Measurements from ENCODE around the gene KCP. TPM values are rescaled to one million over a fixed set of nuclear protein-coding genes. Genes with fewer than 3 reads are reported as not detected.

The KCP gene
- polyA plus RNA-seq, 1 of the 3 experiments (the other 2 are of a cell fraction), result not detected

DNA sequence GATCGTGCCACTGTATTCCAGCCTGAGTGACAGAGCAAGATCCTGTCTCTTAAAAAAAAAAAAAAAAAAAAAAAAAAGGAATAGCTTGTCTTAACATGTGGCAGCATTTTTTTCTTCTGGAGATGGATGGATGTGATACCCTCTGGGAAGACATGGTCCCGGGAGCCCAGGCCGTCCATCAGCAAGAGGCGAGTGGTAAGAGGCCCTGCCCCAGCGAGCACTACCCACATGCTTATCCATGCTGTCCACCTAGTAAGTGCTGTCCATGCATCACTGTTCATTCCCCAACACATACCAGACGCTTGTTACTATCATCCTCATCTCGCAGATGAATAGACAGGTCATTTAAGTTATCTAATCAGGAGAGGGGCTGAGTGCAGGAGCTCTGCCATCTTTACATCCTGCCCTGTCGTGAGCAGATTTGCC, 35.0 kb downstream of the KCP start:
- H3K79me2 ChIP-seq (ENCODE audit: insufficient read depth), result no peaks in the 10 kb centered on the region
- H2AFZ ChIP-seq (ENCODE audit: low read depth), result no peak overlapping the region
- H3K4me1 ChIP-seq (ENCODE audit: control insufficient read depth in 1 of 2, insufficient read depth in 2 of 2, low read depth in 1 of 2, low read length in 1 of 2), result peaks cover 0 to 24% of the 10 kb centered on the region in 2 experiments; a peak in 1 of 4 replicates
- POLR2A ChIA-PET, result interaction anchor here (1.1 kb wide), 1 partner anchor 13 kb away, joined by 3 read pairs; the partner anchor contains the start of gene ATP6V1F
- CTCF ChIA-PET, result interaction anchor here (0.8 to 12.3 kb wide), 12 partner anchors 5 to 448 kb away, joined by 3 to 181 read pairs (median 4); partner anchors contain the start of genes ATP6V1F, GARIN1A and METTL2B
- no peak overlapping the region for H3K4me2 ChIP-seq
- H4K20me1 ChIP-seq (ENCODE audit: insufficient read depth), result no peaks in the 10 kb centered on the region
- no peak overlapping the region for H3K4me3 ChIP-seq (ENCODE audit: low read depth in 2 of 2, low read length in 1 of 2)
- no peaks in the 10 kb centered on the region for H3K9me2 ChIP-seq
- no peak overlapping the region for H3K9ac ChIP-seq
- no peaks in the 10 kb centered on the region for H3K27me3 ChIP-seq (ENCODE audit: insufficient read depth)
- no peaks in the 10 kb centered on the region for H3K36me3 ChIP-seq (replicated peaks in 1 of 2; ENCODE audit: control insufficient read depth in 1 of 2, insufficient read depth in 2 of 2, low read length in 1 of 2)
- no peak overlapping the region for H3K27ac ChIP-seq (ENCODE audit: low read depth in 2 of 2, low read length in 1 of 2)
- 36% methylated on average over 8 of the region's 8 CpGs for WGBS (ENCODE audit: low lambda C conversion rate)
- peak; percentile 100 for TF ChIP-seq RCOR1 (IDR thresholded peaks at IDR 0.05; ENCODE audit: low read length)
- TF ChIP-seq EZH2phosphoT487 (IDR thresholded peaks at IDR 0.05; ENCODE audit: borderline replicate concordance, low read depth), result no peak
- peak; percentile 85 for TF ChIP-seq MXI1 (IDR thresholded peaks at IDR 0.05; ENCODE audit: low read depth, low read length)
- no peak for TF ChIP-seq FOSL2 (IDR thresholded peaks at IDR 0.05; ENCODE audit: borderline replicate concordance, low read depth)
- TF ChIP-seq POLR2AphosphoS5 (IDR thresholded peaks at IDR 0.05; ENCODE audit: low read depth, low read length), result peak; percentile 32; the same call in 1 of the 2 replicates
- TF ChIP-seq, protein P1, sequence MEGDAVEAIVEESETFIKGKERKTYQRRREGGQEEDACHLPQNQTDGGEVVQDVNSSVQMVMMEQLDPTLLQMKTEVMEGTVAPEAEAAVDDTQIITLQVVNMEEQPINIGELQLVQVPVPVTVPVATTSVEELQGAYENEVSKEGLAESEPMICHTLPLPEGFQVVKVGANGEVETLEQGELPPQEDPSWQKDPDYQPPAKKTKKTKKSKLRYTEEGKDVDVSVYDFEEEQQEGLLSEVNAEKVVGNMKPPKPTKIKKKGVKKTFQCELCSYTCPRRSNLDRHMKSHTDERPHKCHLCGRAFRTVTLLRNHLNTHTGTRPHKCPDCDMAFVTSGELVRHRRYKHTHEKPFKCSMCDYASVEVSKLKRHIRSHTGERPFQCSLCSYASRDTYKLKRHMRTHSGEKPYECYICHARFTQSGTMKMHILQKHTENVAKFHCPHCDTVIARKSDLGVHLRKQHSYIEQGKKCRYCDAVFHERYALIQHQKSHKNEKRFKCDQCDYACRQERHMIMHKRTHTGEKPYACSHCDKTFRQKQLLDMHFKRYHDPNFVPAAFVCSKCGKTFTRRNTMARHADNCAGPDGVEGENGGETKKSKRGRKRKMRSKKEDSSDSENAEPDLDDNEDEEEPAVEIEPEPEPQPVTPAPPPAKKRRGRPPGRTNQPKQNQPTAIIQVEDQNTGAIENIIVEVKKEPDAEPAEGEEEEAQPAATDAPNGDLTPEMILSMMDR (IDR thresholded peaks at IDR 0.05), result no peak
- TF ChIP-seq YY1 (IDR thresholded peaks at IDR 0.05; ENCODE audit: low read depth), result no peak
- TF ChIP-seq, protein P2, sequence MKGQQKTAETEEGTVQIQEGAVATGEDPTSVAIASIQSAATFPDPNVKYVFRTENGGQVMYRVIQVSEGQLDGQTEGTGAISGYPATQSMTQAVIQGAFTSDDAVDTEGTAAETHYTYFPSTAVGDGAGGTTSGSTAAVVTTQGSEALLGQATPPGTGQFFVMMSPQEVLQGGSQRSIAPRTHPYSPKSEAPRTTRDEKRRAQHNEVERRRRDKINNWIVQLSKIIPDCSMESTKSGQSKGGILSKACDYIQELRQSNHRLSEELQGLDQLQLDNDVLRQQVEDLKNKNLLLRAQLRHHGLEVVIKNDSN (IDR thresholded peaks at IDR 0.05; ENCODE audit: borderline replicate concordance, low read depth), result no peak
- TF ChIP-seq, protein P3, sequence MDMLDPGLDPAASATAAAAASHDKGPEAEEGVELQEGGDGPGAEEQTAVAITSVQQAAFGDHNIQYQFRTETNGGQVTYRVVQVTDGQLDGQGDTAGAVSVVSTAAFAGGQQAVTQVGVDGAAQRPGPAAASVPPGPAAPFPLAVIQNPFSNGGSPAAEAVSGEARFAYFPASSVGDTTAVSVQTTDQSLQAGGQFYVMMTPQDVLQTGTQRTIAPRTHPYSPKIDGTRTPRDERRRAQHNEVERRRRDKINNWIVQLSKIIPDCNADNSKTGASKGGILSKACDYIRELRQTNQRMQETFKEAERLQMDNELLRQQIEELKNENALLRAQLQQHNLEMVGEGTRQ (IDR thresholded peaks at IDR 0.05; ENCODE audit: borderline replicate concordance, low read depth, low read length), result no peak
- TF ChIP-seq NFIC (IDR thresholded peaks at IDR 0.05; ENCODE audit: borderline replicate concordance), result no peak
- TF ChIP-seq TCF12 (IDR thresholded peaks at IDR 0.05), result peak; percentile 48; the same call in 1 of the 2 replicates
- no peak for TF ChIP-seq ELF1 (IDR thresholded peaks at IDR 0.05)
- TF ChIP-seq, protein P4, sequence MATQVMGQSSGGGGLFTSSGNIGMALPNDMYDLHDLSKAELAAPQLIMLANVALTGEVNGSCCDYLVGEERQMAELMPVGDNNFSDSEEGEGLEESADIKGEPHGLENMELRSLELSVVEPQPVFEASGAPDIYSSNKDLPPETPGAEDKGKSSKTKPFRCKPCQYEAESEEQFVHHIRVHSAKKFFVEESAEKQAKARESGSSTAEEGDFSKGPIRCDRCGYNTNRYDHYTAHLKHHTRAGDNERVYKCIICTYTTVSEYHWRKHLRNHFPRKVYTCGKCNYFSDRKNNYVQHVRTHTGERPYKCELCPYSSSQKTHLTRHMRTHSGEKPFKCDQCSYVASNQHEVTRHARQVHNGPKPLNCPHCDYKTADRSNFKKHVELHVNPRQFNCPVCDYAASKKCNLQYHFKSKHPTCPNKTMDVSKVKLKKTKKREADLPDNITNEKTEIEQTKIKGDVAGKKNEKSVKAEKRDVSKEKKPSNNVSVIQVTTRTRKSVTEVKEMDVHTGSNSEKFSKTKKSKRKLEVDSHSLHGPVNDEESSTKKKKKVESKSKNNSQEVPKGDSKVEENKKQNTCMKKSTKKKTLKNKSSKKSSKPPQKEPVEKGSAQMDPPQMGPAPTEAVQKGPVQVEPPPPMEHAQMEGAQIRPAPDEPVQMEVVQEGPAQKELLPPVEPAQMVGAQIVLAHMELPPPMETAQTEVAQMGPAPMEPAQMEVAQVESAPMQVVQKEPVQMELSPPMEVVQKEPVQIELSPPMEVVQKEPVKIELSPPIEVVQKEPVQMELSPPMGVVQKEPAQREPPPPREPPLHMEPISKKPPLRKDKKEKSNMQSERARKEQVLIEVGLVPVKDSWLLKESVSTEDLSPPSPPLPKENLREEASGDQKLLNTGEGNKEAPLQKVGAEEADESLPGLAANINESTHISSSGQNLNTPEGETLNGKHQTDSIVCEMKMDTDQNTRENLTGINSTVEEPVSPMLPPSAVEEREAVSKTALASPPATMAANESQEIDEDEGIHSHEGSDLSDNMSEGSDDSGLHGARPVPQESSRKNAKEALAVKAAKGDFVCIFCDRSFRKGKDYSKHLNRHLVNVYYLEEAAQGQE (IDR thresholded peaks at IDR 0.05; ENCODE audit: low read depth, low read length), result 0 out of 2 replicates have a peak, but pooled peaks have one; percentile 43
- TF ChIP-seq GATA2 (CRISPR knock-in tag; IDR thresholded peaks at IDR 0.05), result peak; percentile 100
- TF ChIP-seq EP300 (IDR thresholded peaks at IDR 0.05; ENCODE audit: borderline replicate concordance in 1 of 2, low read depth in 1 of 2, low read length in 1 of 2), result peak in 1 of 2 experiments; percentile 90; a peak in 2 of 4 replicates
- peak; percentile 91 for TF ChIP-seq FOXJ3 (CRISPR knock-in tag; IDR thresholded peaks at IDR 0.05)
- TF ChIP-seq CHD2 (IDR thresholded peaks at IDR 0.05; ENCODE audit: low read length, partially characterized antibody), result peak; percentile 85
- peaks cover 13% of the 10 kb centered on the region for H3F3A ChIP-seq (replicated peaks; ENCODE audit: insufficient read depth)
- peak; percentile 90 for DNase-seq
- no peaks in the 10 kb centered on the region for H3K9me3 ChIP-seq

Data from SK-N-SH (cell line).